HCEC 1CT (cell line): Measurements from ENCODE around the gene CHST6.
"Not testable (repeated sequence)": the region's sequence is repeated elsewhere in the genome, so short reads cannot be mapped to it uniquely, and the experiment has no call there.

ENCODE experiments used
- DNase-seq: peaks from one replicate; pipeline ENCODE4 v3.0.0-alpha.2; 2017

The CHST6 gene

DNA sequence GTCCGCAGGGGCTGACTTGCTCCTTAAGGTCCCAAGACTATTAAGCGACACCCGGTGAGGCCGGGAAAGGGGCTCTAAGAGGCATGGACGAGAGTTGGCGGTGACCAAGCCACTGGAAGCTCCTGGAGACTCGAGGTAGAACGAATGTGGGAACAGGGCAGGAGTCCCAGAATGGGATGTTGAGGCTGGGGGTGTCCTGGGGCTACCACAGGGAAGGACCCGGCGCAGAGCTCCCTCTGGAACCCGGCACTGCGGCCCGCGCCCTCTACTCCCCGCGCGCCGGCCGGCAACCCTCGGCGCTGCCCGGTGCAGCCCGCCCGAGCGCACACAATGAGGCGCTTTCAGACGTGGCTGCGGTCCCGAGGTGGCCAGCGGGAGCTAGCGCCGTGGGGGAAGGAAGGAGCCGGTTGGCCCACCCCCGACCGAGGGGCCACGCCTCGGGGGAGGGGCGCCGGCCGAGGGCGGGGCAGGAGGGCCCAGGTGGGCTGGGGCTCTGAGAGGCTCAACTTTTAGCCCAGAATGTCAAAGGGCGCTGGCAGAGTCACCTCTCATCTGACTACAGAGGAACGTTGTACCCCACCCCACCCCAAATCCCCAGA, at the start of gene CHST6:
Gene CHST6 (minus strand): TSS at position 366 of the 599 bp plus-strand sequence. CDS start 15,613 bp downstream, outside the sequence.
- no peak for DNase-seq

DNA sequence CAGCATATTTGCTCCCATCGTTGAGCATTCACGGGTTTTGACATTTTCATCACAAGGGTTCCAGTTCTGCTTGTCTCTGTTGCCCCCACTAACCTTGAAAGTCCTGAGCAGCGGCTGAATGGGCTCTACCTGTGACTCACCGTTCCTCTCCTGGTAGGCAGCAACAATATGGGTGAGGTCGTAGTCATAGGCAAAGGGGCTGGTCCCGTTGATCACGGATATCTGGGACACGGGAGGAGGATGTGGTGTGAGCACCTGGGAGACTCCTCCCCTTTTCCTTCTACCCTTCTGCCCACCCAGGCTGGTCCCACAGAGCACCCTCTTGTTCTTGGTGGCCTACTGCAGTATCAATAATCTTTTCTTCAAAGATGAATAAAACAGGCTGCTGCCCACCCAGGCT, 47.2 kb upstream of the CHST6 start:
- DNase-seq, result not testable (repeated sequence)

- no peak for DNase-seq
These were observed 46.0 kb upstream of the CHST6 start for GRCh38 chr16:75541236-75541635.

- DNase-seq, result not testable (repeated sequence)
These were observed 43.8 kb upstream of the CHST6 start for GRCh38 chr16:75538882-75539565.

GRCh38 chr16:75537776-75538175, 42.5 kb upstream of the CHST6 start:
- DNase-seq, result no peak

GRCh38 chr16:75535901-75536300, 40.7 kb upstream of the CHST6 start, which contains the start of gene CHST5:
TSS of gene CHST5 (minus strand) at chr16:75536108. CDS start at chr16:75530384, 5,724 bp downstream.
- DNase-seq, result no peak

DNA sequence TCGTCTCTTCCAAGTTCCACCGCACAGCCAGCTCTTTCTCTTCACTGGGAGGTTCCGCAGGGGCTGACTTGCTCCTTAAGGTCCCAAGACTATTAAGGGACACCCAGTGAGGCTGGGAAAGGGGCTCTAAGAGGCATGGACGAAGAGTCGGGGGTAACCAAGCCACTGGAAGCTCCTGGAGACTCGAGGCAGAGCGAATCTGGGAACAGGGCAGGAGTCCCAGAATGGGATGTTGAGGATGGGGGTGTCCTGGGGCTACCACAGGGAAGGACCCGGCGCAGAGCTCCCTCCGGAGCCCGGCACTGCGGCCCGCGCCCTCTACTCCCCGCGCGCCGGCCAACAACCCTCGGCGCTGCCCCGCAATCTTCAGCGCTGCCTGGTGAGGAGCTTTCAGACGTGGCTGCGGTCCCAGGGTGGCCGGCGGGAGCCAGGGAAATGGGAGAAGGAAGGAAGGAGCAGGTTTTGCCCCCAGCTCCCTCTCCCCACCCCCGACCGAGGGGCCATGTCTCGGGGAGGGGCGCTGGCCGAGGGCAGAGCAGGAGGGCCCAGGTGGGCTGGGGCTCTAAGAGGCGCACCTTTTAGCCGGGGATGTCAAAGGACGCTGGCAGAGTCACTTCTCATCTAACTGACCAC, 40.1 kb upstream of the CHST6 start:
- no peak for DNase-seq

DNA sequence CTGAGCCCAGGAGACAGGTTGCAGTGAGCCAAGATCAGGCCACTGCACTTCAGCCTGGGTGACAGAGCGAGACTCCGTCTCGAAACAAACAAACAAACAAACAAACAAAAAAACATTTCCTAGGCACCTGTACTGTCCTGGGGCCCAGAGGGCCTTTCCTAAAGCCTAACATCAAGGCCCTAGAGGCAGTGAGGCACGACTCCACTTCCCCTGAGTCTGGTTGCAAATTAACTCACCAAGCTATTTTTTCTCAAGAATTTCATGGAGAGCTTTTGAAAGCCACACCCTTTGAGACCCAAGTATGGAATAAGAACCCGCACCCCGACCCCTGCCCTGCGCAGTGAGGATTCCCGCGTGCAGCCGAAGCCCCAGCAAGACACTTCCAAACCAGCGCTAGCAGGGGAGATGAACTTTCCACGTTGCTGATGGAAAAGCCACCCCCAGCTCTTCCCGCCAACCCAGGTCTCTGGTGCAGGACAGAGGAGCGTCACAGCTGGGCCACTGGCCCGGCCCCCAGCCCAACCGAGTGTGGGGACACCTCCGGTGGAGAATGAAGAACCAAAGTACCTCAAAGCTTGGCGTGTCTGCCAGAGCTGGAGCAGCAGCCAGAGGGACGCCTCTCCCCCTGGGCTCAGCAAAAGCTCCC, 39.4 kb upstream of the CHST6 start:
- no peak for DNase-seq

- no peak for DNase-seq
These were observed 37.5 kb upstream of the CHST6 start for GRCh38 chr16:75532791-75533190.

GRCh38 chr16:75532142-75532765, 37.0 kb upstream of the CHST6 start:
- DNase-seq, result no peak

DNA sequence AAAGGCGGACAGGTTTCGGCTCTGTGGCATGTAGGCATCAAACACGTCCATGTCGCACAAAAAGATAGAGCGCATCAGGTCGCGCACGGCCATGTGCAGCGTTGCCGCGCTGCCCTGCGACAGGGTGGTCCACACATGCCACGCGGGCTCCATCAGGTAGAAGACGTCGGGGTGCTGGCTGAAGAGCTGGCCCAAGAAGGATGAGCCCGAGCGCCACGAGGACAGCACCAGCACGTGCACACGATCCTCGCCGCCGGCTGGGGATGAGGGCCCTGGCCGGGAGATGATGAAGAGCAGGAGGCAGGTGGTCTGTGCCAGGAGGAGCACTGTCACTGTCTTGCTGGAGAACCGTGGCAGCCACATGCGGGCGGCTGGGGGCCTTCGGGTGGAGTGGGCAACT, 34.7 kb upstream of the CHST6 start:
- DNase-seq, result no peak

GRCh38 chr16:75529056-75529905, 34.0 kb upstream of the CHST6 start:
- DNase-seq, result no peak

- no peak for DNase-seq
These were observed 32.6 kb upstream of the CHST6 start for GRCh38 chr16:75527825-75528299.

DNA sequence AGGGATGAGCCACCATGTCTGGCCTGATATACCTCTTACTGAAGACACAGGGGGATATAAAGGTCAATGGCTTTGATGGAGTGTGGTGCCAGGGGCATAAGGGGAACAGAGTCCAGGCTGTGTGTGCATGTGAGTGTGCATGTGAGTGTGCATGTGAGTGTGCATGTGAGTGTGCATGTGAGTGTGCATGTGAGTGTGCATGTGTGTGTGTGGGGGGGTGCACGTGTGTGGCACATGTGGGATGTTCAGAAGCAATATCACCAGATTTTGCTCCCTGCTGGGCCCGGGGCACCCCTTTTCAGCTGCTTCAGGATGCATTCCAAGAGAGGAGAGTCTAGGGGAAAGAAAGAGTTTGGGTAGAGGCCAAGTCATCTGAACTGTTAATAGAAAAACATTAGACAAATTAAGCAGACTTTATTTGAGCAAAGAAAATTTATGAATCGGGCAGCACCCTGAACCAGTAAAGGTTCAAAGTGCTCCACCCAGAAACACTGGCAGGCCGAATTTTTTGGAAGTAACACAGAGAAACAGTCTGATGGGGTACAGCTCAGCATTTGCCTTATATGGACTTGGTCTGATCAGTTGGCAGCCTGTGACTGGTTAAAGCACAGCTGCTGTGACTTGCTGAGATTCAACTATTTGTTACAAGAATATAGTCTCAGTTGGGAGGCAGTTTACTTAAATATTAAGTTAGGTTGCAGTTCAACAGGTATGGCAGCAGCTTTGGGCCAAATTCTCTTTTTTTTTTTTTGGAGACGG, 31.0 kb upstream of the CHST6 start:
- peak; percentile 17 for DNase-seq

DNA sequence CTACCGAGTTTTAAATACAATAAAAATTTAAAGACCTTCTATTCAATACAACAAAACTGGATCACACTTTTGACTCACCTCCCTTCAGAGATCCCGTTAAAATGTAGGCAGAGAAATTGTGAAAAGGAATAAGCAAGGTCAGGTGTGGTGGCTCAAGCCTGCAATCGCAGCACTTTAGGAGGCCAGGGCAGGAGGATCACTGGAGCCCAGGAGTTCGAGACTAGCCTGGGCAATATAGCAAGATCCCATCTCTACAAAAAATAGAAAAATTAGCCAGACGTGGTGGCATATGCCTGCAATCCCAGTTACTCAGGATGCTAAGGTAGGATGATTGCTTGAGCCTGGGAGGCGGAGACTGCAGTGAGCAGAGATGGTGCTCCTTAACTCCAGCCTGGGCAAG, 23.9 kb upstream of the CHST6 start:
- DNase-seq, result no peak

- DNase-seq, result not testable (repeated sequence)
These were observed 21.1 kb upstream of the CHST6 start for GRCh38 chr16:75516189-75516966.

DNA sequence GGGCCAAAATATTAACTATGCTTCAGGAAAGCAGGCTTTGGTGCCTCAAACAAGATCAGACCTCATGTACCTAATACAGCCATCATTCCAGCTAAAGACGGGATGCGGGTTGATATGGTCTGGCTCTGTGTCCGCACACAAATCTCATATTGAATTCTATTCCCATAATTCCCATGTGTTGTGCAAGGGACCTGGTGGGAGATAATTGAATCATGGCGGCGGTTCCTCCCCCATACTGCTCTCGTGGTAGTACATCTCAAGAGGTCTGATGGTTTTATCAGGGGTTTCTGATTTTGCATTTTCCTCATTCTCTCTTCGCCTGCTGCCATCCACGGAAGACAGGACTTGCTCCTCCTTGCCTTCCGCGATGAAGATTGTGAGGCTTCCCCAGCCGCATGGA, 19.1 kb upstream of the CHST6 start:
- no peak for DNase-seq

DNA sequence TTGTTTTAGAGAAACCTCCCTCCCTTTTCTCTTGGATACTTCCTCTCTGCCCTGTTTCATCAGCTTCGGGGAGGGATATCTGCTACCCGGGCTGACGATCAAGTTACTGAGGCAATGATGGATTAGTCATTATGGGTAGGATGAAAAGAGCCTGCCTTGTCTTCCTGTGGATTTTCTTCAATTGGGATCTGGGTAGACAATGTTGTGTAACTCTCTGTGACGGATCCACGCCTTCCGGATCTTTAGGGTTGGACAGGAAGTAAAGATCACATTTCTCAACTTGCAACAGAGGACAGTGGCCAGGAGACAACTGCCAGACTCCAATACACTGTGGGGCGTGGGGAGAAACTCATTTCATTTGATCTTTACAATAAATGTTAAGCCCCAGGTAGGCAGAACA, 11.3 kb upstream of the CHST6 start:
- peak; percentile 92 for DNase-seq

DNA sequence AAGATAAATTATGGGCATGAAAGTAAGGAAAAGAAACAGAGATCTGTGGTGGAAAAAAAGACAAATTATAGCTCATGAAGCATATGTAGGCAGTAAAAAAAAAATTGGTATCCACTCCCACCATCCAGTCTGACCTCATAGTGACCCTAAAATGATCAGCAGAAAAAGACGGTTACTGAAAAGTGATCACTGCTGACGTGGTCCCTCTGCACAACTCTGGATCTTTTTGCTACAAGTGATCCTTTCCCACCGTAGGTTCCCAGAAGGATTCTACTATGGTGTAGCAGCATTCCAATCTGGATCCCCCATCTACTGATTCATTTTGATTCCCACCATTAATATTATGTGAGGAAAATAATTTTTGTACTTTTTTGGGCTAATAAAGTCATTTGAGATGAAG, 10.9 kb upstream of the CHST6 start:
- no peak for DNase-seq

- no peak for DNase-seq
These were observed 8.6 kb upstream of the CHST6 start for GRCh38 chr16:75503801-75504200.
